ENCODE measurements around the gene NTN5.

The NTN5 gene

GRCh38 chr19:48624791-48625723 is 47.8 kb downstream of the NTN5 start:
- TF ChIP-seq TARDBP (IDR thresholded peaks at IDR 0.05), result no peak
- no peak for TF ChIP-seq HDGF (IDR thresholded peaks at IDR 0.05; ENCODE audit: borderline replicate concordance)
- no peak for TF ChIP-seq SUZ12 (IDR thresholded peaks at IDR 0.05)
- TF ChIP-seq L3MBTL2 (conservative IDR thresholded peaks at IDR 0.05), result no peak
- no peak for TF ChIP-seq ZNF384 (IDR thresholded peaks at IDR 0.05)
- no peak for TF ChIP-seq ARNT (IDR thresholded peaks at IDR 0.05)
- TF ChIP-seq FOXK2 (IDR thresholded peaks at IDR 0.05), result no peak
- no peak for TF ChIP-seq PKNOX1 (IDR thresholded peaks at IDR 0.05)
- no peak for TF ChIP-seq FOXA1 (IDR thresholded peaks at IDR 0.05)
- no peak for TF ChIP-seq CTBP1 (IDR thresholded peaks at IDR 0.05; ENCODE audit: borderline replicate concordance)
- TF ChIP-seq BHLHE40 (IDR thresholded peaks at IDR 0.05; ENCODE audit: borderline replicate concordance), result no peak
- TF ChIP-seq LEF1 (IDR thresholded peaks at IDR 0.05; ENCODE audit: borderline replicate concordance), result no peak
- TF ChIP-seq ELF4 (IDR thresholded peaks at IDR 0.05), result no peak
- TF ChIP-seq NFRKB (IDR thresholded peaks at IDR 0.05), result no peak
- no peak for TF ChIP-seq SP1 (IDR thresholded peaks at IDR 0.05)
- no peak for TF ChIP-seq FOXM1 (IDR thresholded peaks at IDR 0.05; ENCODE audit: borderline replicate concordance)
- ChIA-PET CTCF (no interaction called here), POLR2A (interaction anchor here (3.1 kb wide), 1 partner anchor 9 kb away, joined by 21 read pairs; no protein-coding TSS in a partner anchor)
- no peak for DNase-seq (ENCODE audit: extremely low spot score)

DNA sequence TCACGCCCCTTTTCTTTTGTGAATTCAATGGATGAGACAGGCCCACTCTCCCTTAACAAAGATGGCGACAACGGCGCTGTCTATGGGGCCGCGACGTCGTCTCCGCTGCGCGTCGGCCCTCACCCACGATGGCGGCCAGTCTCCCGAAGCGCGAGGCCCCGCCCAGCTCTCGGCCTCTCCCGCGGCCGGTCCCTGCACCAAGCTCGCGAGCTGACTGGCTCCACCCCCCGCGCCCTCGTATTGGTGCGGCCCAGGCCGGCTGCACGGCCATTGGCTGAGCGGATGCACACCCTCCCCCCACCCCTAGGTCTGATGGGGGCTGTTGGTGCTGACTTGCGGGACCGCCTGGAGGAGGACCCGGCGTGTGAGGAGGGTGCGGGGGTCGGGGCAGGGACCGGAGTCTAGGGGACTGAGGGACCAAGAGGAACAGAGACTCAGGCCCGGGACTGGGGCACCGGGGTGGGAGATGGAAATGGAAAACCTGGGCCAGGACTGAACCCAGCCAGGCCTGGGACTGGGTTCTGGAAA is 48.7 kb downstream of the NTN5 start:
- DNase-seq (ENCODE audit: extremely low spot score), result peak; percentile 90
- POLR2A ChIA-PET, result interaction anchor here (1.2 to 3.1 kb wide), 6 partner anchors 8 to 110 kb away, joined by 3 to 21 read pairs (median 5); partner anchors contain the start of gene CA11
- TF ChIP-seq BHLHE40 (IDR thresholded peaks at IDR 0.05; ENCODE audit: borderline replicate concordance) (no peak), HDGF (IDR thresholded peaks at IDR 0.05; ENCODE audit: borderline replicate concordance) (no peak; the same call in 1 of the 2 replicates), SUZ12 (IDR thresholded peaks at IDR 0.05) (no peak), TARDBP (IDR thresholded peaks at IDR 0.05) (no peak), FOXM1 (IDR thresholded peaks at IDR 0.05; ENCODE audit: borderline replicate concordance) (peak; percentile 55; the same call in 1 of the 2 replicates), NFRKB (IDR thresholded peaks at IDR 0.05) (no peak)
- CTCF ChIA-PET, result no interaction called here

- no peak for TF ChIP-seq NFRKB (IDR thresholded peaks at IDR 0.05)
- DNase-seq (ENCODE audit: extremely low spot score), result no peak
- CTCF ChIA-PET, result no interaction called here
- POLR2A ChIA-PET, result interaction anchor here (1.2 to 3.1 kb wide), 6 partner anchors 8 to 110 kb away, joined by 3 to 21 read pairs (median 5); partner anchors contain the start of gene CA11
Measured at GRCh38 chr19:48623556-48624066, 49.2 kb downstream of the NTN5 start.

- TF ChIP-seq CTBP1 (IDR thresholded peaks at IDR 0.05; ENCODE audit: borderline replicate concordance) (no peak), FOXK2 (IDR thresholded peaks at IDR 0.05) (no peak), PKNOX1 (IDR thresholded peaks at IDR 0.05) (no peak), LEF1 (IDR thresholded peaks at IDR 0.05; ENCODE audit: borderline replicate concordance) (no peak), TARDBP (IDR thresholded peaks at IDR 0.05) (no peak), SUZ12 (IDR thresholded peaks at IDR 0.05) (no peak), FOXA1 (IDR thresholded peaks at IDR 0.05) (no peak), FOXM1 (IDR thresholded peaks at IDR 0.05; ENCODE audit: borderline replicate concordance) (no peak), NFRKB (IDR thresholded peaks at IDR 0.05) (no peak), BHLHE40 (IDR thresholded peaks at IDR 0.05; ENCODE audit: borderline replicate concordance) (no peak), ELF4 (IDR thresholded peaks at IDR 0.05) (no peak), SP1 (IDR thresholded peaks at IDR 0.05) (no peak), L3MBTL2 (conservative IDR thresholded peaks at IDR 0.05) (no peak), ARNT (IDR thresholded peaks at IDR 0.05) (no peak)
- DNase-seq (ENCODE audit: extremely low spot score), result no peak
- POLR2A ChIA-PET, result interaction anchor here (0.8 to 4.5 kb wide), 32 partner anchors 8 to 295 kb away, joined by 3 to 88 read pairs (median 4); partner anchors contain the start of genes BCAT2, CA11, DBP and EMP3
- CTCF ChIA-PET, result no interaction called here
Measured at GRCh38 chr19:48619692-48620585, 52.9 kb downstream of the NTN5 start.

GRCh38 chr19:48618916-48619691 is 53.7 kb downstream of the NTN5 start, which contains the start of the genes RPL18 and SPHK2:
Gene RPL18 (minus strand): TSS chr19:48619178. CDS start chr19:48619143, 35 bp downstream.
Gene SPHK2 (plus strand): TSS chr19:48619506. CDS start chr19:48620515, 1,009 bp downstream.
- peak; percentile 96 for DNase-seq (ENCODE audit: extremely low spot score)
- CTCF ChIA-PET, result no interaction called here
- POLR2A ChIA-PET, result interaction anchor here (0.5 to 4.5 kb wide), 33 partner anchors 9 to 294 kb away, joined by 3 to 88 read pairs (median 4); partner anchors contain the start of genes BCAT2, CA11, DBP and EMP3
- TF ChIP-seq FOXK2 (IDR thresholded peaks at IDR 0.05) (no peak), L3MBTL2 (conservative IDR thresholded peaks at IDR 0.05) (peak; percentile 50; the same call in 1 of the 2 replicates), PKNOX1 (IDR thresholded peaks at IDR 0.05) (0 out of 2 replicates have a peak, but pooled peaks have one; percentile 18), CTBP1 (IDR thresholded peaks at IDR 0.05; ENCODE audit: borderline replicate concordance) (no peak), ARNT (IDR thresholded peaks at IDR 0.05) (0 out of 2 replicates have a peak, but pooled peaks have one; percentile 19), TARDBP (IDR thresholded peaks at IDR 0.05) (no peak), SP1 (IDR thresholded peaks at IDR 0.05) (no peak), HDGF (IDR thresholded peaks at IDR 0.05; ENCODE audit: borderline replicate concordance) (peak; percentile 99; the same call in 1 of the 2 replicates), ELF4 (IDR thresholded peaks at IDR 0.05) (peak; percentile 74), NFRKB (IDR thresholded peaks at IDR 0.05) (peak; percentile 65)

Measured in HEK293T (cell line).